GM18502 (cell line): ENCODE results near the gene AZIN2.

ENCODE experiments used
- ATAC-seq: cut with Tn5 transposase; IDR thresholded peaks from one replicate; pipeline ENCODE4 v1.9.1; 2021; ENCODE audit warnings: mild to moderate bottlenecking; ENCODE audit not compliant: unreplicated experiment, poor library complexity

The AZIN2 gene

GRCh38 chr1:33148615-33149014, 67.7 kb downstream of the AZIN2 start:
- ATAC-seq = no peak

- ATAC-seq = no peak
Measured at GRCh38 chr1:33149453-33150190, 68.7 kb downstream of the AZIN2 start.

DNA sequence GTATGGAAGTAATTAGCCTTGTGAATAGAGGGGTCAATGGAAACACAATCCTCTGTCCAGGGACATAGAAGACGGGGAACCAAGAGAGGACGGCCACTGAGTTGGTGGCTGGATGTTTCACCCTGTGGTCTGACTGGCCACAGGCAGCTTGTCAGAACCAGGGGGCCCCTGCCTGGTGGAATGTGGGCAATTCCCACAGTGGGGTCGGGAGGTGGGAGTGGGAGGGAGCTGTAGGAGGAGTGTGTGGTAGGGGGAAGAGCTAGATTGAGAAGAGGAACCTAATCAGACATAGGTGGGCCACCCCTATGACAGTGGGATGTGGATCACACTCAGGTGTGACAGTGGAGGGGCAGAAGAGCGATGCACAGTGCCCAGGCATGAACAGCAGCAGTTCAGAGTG, 69.6 kb downstream of the AZIN2 start:
- ATAC-seq = no peak

DNA sequence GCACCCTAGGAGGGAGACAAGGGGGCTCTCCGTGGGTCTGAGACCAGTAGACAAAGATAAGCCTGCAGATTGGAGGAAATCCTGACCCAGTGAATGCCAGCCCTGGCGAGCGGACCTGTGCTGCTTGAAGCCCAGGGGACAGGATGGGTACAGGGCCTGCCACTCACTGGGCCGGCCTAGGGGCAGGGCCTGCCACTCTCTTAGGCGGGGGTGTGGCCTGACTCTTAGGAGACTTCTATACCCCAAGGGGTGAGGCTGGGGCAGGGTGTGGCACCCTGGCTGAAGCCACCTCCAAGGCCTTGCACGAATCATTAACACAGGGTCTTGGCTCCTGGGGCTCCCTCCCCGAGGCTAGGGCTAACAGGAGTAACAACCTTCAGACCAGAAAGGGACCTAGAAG, 70.2 kb downstream of the AZIN2 start:
- no peak for ATAC-seq

GRCh38 chr1:33152685-33153432, 71.9 kb downstream of the AZIN2 start:
- no peak for ATAC-seq

DNA sequence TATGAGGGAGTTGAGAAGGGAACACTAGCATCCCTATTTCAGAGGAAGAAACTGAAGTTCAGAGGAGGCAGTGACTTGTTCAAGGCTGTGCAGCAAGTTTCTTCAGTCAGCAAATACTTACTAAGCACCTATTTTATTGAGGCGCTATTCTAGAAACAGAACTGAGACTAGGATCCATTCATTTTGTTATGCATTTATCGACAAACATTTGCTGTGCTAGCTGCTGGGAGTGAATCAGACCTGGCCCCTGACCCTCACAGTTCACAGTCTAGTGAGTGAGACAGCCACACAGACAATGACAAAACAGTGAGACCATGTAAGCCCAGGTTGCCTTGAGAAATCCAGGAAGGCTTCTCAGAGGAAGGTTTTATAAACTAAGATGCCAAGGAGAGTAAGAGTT, 72.7 kb downstream of the AZIN2 start:
- ATAC-seq = no peak

DNA sequence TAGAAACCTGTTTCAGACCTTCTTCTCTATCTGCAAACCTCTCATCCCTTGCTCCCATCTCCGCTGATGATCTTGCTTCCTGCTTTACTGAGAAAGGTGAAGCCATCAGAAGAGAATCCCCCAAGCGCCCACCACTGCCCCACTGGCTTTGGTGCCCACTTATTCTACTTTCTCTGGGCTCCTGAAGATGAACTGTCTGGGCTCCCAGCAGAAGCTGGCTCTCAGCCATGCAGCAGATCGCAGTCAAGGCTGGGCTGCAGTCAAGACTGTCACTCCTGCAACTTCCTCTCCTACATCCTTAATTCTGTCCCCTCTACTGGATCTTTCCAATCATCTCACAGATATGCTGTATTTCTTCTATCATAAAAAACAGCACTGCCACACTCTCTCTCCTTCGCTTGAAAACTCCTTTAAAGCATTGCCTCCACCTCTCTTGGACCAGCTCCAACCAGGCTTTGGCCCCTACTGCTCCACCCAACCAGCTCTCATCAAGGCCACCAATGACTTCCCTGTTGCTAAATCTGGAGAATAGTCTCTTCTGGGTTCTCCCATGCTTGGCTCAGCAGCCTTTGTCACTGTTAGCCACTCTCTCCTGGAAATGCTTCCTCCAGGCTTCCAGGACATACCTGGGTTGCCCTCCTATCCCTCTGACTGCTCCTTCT, 75.1 kb downstream of the AZIN2 start:
- ATAC-seq = no peak

DNA sequence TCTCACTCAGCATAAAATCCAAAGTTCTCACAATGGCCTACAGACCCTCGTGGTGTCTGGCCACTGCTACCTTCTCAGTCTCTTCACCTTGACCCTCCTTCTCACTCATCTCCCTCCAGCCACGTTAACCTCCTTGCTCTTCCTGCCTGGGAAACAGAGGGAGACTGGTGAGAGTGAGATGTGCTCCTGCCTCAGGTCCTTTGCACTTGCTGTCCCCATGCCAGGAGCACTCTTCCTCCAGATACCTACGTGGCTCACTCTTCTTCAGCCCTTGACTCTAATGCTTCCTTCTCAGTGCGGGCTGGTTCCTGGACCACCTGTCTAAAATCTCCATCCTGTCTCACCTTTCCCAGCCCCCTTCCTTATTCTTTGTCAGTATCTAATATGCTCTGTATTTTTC, 76.2 kb downstream of the AZIN2 start:
- ATAC-seq = no peak

DNA sequence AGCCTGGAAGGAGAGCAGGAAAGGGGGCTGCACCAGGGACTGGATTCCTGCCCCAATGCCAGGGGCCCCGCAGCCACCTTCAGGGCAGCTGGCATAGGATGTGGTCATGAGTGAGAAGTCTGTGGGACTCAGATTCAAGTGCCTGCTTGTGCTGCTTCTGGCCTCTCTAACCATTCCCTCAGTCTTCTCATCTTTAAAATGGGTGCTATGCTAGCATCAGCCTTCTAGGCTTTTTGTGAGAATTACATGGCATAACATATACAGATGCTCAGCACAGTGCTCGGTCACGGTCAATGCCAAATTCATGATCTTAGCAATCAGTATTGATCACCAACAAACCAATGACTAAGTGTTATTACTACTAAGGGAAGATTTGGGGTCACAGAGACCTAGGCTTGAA, 77.4 kb downstream of the AZIN2 start:
- no peak for ATAC-seq

- ATAC-seq = no peak
Measured at GRCh38 chr1:33159577-33159976, 78.6 kb downstream of the AZIN2 start.

DNA sequence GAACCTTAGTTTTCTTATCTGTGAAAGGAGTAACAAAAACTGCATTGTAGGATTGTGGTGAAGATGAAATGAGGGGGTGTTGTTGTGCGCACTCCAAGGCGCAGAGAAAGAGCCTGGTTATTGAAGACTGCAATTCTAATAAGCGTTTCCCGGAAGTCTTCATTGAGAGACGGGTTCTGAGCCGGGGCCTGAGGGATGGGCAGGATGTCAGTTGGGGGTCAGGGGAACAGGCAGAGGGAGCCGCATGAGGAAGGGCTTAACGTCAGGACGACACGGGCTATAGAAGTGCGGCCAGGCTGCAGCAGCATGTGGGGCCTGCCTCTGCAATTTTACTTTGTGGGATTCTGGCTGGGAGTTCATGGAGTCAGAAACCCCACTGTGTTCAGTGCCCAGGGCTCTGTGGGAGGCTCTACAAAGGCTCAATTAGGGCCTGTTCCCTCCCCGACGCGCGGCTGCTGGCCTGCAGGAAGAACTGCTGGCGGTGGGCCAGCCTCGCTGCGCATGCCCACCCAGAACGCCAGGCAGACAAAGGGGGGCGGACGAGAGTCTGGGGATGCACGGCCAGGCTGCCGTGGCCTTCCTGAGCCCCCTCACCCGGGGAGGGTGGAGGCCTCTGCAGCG, 80.2 kb downstream of the AZIN2 start:
- ATAC-seq = no peak

GRCh38 chr1:33162141-33162540, 81.2 kb downstream of the AZIN2 start:
- no peak for ATAC-seq

- no peak for ATAC-seq
Measured at GRCh38 chr1:33163621-33164519, 82.9 kb downstream of the AZIN2 start.

GRCh38 chr1:33165209-33165608, 84.3 kb downstream of the AZIN2 start:
- ATAC-seq = no peak

DNA sequence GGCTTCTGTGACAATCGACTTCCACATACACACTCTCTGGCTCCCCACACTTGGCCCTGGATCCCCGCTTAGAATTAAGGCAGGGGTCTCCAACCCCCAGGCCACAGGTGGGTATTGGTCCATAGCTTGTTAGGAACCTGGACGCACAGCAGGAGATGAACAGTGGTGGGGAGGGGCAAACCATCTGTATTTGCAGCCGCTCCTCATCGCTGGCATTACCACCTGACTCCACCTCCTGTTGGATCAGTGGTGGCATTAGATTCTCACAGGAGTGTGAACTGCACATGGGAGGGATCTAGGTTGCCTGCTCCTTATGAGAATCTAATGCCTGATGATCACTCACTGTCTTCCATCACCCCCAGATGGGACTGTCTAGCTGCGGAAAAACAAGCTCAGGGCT, 84.9 kb downstream of the AZIN2 start:
- ATAC-seq = no peak

DNA sequence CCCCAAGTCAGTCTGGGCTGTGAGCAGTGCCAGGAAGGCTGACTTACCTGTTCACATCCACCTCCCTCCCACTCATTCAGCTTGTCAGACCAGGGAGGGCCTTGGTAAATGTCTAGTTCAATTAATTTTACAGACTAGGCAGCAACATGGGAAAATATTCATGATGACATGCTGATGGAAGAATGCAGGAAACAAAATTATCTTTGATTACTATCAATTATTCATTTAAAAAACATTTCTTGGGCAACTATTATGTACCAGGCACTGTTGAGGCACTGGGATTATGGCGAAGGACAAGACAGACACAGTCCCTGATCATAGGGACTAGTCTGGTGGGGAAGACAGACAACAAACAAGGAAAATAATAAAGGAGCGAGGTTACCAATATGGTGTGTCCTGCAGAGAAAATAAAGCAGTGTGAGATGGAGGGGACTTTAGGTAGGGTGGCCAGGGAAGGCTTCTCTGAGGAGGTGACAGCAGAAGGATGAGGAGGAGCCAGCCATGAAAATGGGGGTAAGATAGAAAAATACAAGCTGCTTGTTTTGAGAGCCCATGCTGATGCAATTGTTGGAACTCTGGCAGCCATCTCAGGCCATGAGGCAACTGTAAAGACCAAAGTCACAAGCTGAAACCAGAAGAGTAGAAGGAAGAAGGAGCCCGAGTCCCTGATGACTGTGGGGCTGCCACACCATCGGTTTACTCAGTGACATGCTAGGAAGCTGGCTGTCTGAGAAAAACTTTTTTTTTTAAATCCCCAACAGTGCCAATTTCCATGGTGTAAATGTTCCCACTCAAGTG, 86.9 kb downstream of the AZIN2 start:
- no peak for ATAC-seq

- no peak for ATAC-seq
Measured at GRCh38 chr1:33168556-33169289, 87.8 kb downstream of the AZIN2 start.

- ATAC-seq = no peak
Measured at GRCh38 chr1:33169290-33170055, 88.5 kb downstream of the AZIN2 start.
